Erythroblast (primary cell): ENCODE measurements around the gene SDF4.

Experiments used
- GATA1 ChIP-seq: IDR thresholded peaks from 2 replicates; pipeline ENCODE4 v1.6.1; 2011; ENCODE audit warnings: low read depth, mild to moderate bottlenecking, control low read depth, low read length, moderate library complexity
- POLR2A ChIP-seq: IDR thresholded peaks from 2 replicates; pipeline ENCODE4 v1.6.1; 2011; ENCODE audit warnings: mild to moderate bottlenecking, low read length

DNA sequence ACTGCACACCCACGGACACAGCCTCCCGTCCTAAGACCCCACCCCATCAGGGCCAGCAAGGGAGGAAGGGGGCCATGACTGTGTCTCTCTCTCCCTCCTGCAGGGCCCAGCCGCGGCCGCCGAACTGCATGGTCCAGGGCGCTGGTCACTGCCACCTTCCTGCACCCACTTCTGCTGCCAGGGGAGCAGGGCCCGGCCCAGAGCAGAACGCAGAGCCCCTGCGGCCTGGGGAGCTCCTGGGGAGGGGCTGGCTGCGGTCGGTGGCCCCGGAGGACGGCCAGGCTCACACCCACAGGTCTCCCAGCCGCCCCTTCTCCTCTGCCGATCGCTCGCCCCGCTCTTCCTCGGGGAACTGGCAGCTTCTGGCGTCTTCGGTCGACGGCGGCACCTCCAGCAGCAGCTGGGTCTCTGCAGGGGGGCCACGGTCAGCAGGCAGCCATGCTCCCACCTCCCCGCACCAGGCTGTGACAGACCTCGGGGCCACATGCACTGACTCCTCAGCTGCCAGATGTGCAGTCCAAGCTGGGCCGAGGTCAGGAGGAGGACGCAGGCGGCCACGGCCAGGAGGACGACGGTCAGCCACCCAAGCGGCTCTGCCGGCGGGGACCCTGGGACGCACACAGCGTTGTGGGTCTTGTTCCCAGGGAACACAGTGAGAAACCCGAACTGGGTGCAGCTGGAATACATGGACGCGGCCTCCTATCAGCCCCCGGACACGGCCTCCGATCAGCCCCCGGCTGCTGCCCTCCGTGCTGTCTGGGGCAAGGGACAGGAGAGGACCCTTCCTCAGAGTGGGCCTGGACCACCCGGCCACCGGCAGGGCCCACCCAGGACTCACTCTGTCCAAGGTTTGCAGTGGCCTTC is 28.0 kb downstream of the SDF4 start:
- TF ChIP-seq POLR2A = no peak
- TF ChIP-seq GATA1 = no peak
